ENCODE results near the gene PDE5A. TPM values are rescaled to one million over a fixed set of nuclear protein-coding genes. Genes with fewer than 3 reads are reported as not detected.

The PDE5A gene
- total and polyA plus RNA-seq, 2 donors (not counting 3 experiments of a cell fraction or from before 2014, with no cell fraction given), result 0.73 to 2.3 TPM

GRCh38 chr4:119672938-119673337 is 44.3 kb upstream of the PDE5A start:
- dilution Hi-C loops (cut with MboI; ENCODE audit: extremely low pct_ligation_motif_present, low sequenced_read_pairs) (no loop called here), intact Hi-C loops (cut with micrococcal nuclease) (no loop called here)
- Histone ChIP-seq H3K4me1 (ENCODE audit: control insufficient read depth, extremely low read depth, insufficient read depth, low read length) (no peaks in the 10 kb centered on the region), H3K27ac (ENCODE audit: insufficient read depth, low read depth, low read length) (no peak overlapping the region), H3K36me3 (ENCODE audit: control insufficient read depth in 2 of 2, extremely low read depth in 1 of 2, insufficient read depth in 2 of 2, low read length in 2 of 2) (no peaks in the 10 kb centered on the region), H3K4me3 (replicated peaks in 1 of 3; ENCODE audit: insufficient read depth in 1 of 3, low read depth in 1 of 3, low read length in 3 of 3) (no peak overlapping the region), H4K20me1 (replicated peaks; ENCODE audit: control insufficient read depth, extremely low read depth, insufficient read depth, low read length) (no peaks in the 10 kb centered on the region), H3K27me3 (ENCODE audit: control insufficient read depth in 2 of 2, insufficient read depth in 2 of 2, low read length in 2 of 2) (no peaks in the 10 kb centered on the region), H3K9me1 (replicated peaks; ENCODE audit: control insufficient read depth, extremely low read depth, insufficient read depth, low read length) (no peaks in the 10 kb centered on the region), H3K9ac (replicated peaks; ENCODE audit: extremely low read depth, insufficient read depth, low read length) (no peak overlapping the region), H2AFZ (ENCODE audit: low read depth, low read length) (no peak overlapping the region), H3K9me3 (replicated peaks; ENCODE audit: control insufficient read depth, insufficient read depth, low read length) (no peaks in the 10 kb centered on the region), H3K4me2 (ENCODE audit: insufficient read depth, low read length) (no peak overlapping the region), H3K79me2 (ENCODE audit: control insufficient read depth, insufficient read depth, low read length) (no peaks in the 10 kb centered on the region)
- no TSS peak for BruUV-seq (replicated peaks)
- no peak for DNase-seq (ENCODE audit: low read depth, low spot score)
- CTCF ChIA-PET, result no interaction called here
- no peak for FAIRE-seq
- no peak for TF ChIP-seq POLR2A (IDR thresholded peaks at IDR 0.05; ENCODE audit: low read depth, low read length)
- no peak for TF ChIP-seq FOS (IDR thresholded peaks at IDR 0.05; ENCODE audit: borderline replicate concordance, insufficient read depth, low read length)
- TF ChIP-seq MYC (IDR thresholded peaks at IDR 0.05; ENCODE audit: low read depth, low read length), result no peak
- TF ChIP-seq GATA2 (IDR thresholded peaks at IDR 0.05; ENCODE audit: insufficient read depth, insufficient read length, low read depth, low read length), result no peak
- no peak for TF ChIP-seq CTCF (IDR thresholded peaks at IDR 0.05; ENCODE audit: extremely low read depth in 1 of 2, insufficient read depth in 1 of 2, low read depth in 1 of 2, low read length in 2 of 2)
- TF ChIP-seq JUN (IDR thresholded peaks at IDR 0.05; ENCODE audit: borderline replicate concordance, insufficient read depth, insufficient read length, low read depth), result no peak
- TF ChIP-seq MAX (IDR thresholded peaks at IDR 0.05; ENCODE audit: insufficient read depth, insufficient read length), result no peak
- no peak for TF ChIP-seq EZH2 (IDR thresholded peaks at IDR 0.05; ENCODE audit: borderline replicate concordance, low read depth, low read length, severe bottlenecking)
- no peak for TF ChIP-seq POLR2AphosphoS5 (IDR thresholded peaks at IDR 0.05; ENCODE audit: insufficient read depth, low read depth, low read length)
- POLR2A ChIA-PET, result no interaction called here
